ENCODE measurements around the gene KIF26A.

Gene KIF26A

DNA sequence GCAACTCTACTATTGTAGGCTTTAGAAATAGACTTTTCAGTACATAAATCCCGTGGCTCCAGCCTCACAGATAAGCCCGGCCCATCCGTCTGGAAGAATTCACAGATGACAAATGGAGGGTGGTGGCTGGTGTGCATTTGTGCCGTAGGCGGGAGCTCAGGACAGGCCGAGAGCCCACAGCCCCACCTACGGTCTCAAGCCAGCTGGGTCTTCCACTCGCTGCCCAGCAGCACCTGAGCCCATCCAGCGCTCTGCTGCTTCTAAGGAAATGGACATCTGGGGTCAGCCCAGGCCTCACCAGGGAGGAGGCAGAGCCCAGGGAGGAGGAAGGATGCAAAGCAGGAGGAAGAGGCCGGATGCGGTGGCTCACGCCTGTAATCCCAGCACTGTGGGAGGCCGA is 72.8 kb downstream of the KIF26A start:
- DNase-seq: no peak

GRCh38 chr14:104211741-104212140 is 73.4 kb downstream of the KIF26A start:
- DNase-seq: no peak

DNA sequence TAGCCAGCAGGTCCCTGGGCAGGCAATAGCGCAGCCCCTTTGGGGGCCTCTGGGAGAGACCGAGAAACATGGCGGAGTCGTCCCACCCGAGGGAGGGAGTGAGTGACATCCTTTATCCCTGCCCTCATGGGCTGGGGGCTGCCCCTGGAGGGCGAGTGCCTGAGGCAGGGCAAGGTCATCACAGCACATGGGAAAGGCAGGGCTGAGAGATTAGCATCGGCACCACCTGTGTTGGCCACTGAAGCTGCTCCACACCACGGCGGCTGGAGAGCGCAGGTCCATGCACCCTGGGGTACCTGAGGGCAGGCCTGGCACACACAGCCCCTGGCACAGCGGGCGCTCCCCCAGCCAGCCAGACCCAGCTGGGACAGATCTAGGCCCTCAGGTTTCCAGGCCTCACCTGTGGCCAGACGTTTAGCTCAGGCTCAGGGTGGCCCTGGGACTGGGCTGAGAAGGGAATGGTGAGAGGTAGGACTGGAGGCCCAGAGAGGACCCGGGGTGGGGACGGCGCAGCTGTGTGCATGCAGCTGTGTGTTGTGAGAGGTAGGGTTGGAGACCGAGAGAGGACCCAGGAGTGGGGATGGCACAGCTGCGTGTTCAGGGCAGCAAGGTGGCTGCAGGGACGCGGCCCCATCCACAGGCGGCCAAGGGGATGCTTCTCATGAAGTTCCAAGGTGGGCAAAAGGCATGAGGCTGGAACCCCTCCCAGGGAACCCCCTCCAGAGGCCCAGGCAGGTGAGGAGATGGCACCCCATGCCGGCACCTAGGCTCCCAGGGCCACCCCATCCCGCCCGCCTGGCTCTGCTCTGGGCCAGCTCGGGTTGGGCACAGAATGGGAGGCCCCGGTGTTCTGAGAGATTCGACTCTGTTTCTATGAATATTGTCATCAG is 74.1 kb downstream of the KIF26A start:
- DNase-seq: no peak

GRCh38 chr14:104213301-104214034 is 75.1 kb downstream of the KIF26A start:
- DNase-seq: no peak

DNA sequence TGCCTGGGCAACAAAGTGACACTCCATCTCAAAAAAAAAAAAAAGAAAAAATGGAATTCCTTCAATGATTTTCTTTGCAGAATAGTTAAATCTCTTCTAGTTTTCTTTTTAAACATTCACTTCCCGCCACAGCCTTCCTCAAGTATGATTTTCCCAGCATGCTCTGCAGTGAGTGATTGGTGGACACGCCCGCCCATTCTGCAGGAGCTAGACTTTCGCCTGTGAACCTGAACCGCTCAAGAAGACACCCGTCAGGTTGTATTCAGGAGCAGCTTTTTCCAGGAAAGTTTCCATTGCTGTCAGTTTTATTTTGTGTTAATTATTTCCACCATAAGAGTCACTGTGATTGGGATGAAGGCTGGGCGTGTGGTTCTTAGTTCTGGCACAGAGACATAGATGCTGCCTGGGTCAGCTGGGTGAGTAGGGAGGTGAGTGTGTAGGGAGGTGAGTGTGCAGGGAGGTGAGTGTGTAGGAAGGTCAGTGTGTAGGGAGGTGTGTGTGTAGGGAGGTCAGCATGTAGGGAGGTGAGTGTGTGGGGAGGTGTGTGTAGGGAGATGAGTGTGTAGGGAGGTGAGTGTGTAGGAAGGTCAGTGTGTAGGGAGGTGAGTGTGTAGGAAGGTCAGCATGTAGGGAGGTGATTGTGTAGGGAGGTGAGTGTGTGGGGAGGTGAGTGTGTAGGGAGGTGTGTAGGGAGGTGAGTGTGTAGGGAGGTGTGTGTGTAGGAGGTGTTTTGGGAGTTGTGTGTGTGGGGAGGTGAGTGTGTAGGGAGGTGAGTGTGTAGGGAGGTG is 76.2 kb downstream of the KIF26A start:
- DNase-seq: no peak

DNA sequence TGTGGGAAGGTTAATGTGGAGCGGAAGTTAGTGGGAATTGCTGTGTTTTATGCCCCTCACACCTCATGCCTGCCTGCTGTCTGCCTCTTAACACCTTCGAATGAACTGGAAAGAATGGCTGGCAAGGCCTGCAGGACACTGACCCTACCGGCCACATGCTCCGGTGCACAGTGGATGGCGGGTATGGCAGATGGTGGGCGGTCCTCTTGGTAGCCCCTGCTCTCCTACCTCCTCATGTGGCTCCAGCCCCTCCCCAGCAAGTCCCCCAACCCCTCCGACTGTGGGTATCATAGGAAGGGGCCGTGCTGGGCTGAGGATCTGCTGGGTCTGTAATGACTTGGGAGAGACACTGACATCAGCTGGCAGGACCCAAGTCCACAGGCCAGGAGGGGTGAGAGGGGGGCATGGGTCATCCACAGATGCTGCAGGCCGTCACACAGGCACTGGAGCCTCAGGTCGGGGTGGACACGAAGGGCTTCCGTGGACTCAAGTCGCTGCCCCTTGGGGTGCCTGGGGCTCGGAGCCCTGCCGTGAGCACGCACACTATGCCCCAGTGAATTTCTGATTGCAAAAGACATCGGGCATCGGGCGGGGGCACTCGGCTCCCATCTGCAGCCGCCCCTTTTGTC is 77.4 kb downstream of the KIF26A start:
- DNase-seq: no peak

- no peak for DNase-seq
These were observed 78.1 kb downstream of the KIF26A start for GRCh38 chr14:104216457-104216856.

DNA sequence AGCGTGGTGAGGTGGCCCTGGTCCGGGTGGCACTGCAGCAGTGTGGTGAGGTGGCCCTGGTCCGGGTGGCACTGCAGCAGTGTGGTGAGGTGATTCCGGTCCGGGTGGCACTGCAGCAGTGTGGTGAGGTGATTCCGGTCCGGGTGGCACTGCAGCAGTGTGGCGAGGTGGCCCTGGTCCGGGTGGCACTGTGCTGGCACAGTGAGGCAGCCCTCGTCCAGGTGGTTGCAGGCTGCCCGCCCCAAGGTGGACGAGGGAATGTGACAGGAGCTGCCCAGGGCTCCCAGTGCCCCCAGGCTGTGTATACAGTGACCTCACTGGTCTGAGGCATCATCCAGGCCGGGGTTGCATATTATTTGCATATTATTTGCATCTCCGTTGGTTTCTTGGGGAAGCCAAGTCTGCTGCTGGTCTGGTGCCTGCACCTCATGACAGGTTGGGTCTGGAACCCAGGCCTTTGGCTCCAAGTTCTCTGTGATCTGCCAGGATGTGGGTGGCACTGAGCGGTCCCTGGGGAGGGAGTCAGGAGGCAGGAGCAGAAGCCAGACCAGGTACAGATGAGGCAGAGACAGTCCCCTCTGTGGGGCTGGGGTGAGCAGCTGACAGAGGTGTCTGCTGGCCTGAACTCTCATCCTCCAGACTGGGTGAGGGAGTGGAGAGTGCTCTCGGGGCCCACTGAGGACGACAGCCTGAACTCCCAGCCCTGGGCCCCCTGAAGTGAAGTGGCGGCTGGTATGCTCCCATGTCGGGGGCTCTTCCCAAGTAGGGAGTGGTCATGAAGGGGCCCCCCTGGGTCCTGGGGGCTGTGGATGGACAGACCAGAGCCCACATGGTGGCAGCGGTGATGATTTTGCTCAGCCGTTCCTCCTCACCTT is 79.3 kb downstream of the KIF26A start:
- no peak for DNase-seq

DNA sequence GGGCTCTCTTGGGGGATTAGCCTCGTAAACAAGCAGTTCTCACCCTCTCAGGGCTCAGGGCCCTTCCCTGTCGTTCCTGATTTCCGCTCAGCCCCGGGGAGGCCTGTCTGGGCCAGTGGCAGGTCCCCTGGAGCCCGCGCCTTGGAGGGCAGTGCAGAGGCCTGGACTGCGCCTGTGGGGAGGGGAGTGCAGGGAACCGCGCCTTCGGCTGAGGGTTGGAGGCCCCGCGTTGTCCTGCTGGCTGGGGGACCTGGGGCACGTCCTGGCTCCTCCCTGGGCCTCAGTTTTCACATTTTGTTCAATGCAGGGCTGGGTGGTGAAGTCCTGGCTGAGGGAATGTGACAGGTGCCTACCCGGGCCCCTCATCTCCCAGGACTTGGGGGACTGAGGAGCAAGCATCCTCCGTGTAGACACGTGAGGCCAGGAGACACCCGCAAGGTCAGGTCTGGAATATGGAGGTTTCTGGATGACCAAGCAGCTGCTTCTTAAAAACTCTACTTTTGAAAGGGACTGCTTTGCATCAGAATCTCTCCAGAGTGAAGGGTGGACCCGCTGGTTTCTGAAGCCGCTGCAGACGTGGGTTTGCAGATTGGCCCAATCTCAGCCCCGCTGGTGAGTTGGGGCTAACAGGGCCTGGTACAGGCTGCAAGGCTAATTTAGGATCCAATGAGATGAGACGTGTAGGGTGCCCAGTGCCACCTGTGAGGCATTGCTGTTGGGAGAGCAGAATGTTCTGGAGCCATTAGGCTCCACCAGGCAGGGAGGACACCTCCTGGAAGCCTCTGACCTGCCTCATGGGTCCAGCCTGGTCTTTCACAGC is 80.2 kb downstream of the KIF26A start:
- DNase-seq: no peak

GRCh38 chr14:104219731-104220214 is 81.4 kb downstream of the KIF26A start:
- DNase-seq: no peak

DNA sequence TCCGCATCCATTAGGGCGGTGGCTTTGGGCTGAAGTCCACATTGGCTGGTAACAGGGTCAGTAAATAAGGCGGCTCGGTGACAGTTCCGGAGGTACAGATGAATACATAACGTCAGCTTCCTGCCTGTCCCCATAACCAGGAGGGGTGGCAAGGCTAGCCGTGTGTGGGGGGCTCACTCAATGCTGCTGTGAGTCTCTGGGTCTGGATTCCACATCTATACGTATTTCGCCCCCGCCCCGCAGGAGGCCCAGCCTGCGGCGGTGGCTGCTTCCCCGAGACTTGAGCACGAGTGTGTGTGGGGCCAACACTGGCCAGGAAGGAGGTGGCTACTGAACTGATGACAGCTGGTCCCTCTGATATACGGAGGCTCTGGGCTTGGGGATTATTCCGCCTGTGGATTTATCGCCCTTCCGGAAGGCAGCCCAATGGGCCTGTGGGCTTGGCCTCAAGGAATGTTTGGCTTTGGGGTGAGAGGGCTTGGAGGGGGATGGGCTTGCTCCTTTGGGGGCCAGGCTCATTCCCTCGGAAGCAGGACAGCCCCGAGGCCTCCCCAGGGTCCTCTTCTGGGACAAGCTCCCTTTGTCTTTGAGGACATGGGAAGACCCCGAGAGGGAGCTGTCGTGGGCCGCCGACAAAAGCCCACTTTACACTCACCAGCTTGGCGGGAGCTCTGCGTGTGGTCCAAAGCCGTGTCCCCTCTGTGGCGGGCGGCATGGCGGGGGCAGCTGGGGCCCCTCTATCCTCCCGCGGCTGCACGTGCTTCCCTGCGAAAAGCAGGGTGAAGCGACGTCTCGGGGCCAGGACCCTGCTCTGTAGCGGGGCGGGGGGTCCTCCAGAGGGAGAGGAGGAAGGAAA is 82.1 kb downstream of the KIF26A start:
- no peak for DNase-seq

GRCh38 chr14:104221071-104221625 is 82.8 kb downstream of the KIF26A start:
- DNase-seq: no peak

- DNase-seq: no peak
These were observed 83.4 kb downstream of the KIF26A start for GRCh38 chr14:104221636-104222369.

DNA sequence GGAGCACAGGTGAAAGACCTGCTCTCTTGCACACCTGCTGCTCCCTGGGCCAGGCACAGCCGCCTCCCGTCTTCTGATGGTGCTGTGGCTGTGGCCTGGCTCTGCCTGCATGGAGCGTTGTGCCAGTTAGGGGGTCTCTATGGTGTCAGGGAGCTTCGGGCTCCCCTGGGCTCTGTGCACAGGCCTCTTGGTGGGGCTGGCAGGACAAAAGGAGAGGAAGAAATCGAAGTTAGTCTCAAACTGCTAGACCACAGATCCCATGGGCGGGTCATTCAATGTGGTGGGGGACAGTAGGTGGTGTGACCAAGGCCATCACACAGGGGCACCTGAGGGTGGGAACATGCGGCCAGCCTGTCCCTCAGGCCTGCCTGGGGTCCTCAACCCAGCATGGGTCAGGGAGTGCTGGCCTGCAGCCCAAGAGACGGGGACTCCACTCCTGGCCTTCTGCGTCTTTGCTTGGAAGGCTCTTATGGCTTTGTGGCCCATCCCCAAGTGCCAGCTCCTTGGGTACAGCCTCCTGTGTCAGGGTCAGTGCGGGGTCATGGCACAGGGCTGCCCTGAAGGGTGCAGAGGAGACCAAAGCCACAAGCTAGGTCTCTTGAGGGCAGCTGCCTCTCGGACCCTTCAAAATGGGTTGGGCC is 84.1 kb downstream of the KIF26A start:
- no peak for DNase-seq

GRCh38 chr14:104223101-104224041 is 85.0 kb downstream of the KIF26A start:
- no peak for DNase-seq

DNA sequence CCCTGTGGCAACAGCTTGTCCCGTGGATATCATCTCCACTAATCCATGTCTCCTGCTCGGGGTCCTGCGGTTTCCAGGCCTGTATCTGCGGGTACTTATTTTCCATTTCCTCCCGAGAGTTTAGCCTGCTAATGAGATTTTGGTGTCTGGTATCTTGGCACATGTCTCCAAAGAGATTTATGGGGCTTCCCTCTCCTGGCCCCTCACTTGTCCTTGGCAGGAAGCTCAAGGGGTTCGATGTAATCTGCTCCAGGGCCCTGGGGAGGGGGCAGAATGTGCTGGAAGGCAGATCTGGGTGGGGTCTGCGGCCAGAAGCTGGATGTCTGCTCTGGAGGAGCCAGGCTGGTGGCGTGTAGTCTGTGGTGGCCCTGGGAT is 85.7 kb downstream of the KIF26A start:
- no peak for DNase-seq

Data from inflammatory macrophage (primary cell).